Endothelial cell of hepatic sinusoid (primary cell): ENCODE results near the gene AK9.

Experiments
- in situ Hi-C: cut with HindIII; loops from 2 replicates; pipeline ENCODE4 v1.10.0; 2017; ENCODE audit warnings: low sequenced_read_pairs

The AK9 gene

DNA sequence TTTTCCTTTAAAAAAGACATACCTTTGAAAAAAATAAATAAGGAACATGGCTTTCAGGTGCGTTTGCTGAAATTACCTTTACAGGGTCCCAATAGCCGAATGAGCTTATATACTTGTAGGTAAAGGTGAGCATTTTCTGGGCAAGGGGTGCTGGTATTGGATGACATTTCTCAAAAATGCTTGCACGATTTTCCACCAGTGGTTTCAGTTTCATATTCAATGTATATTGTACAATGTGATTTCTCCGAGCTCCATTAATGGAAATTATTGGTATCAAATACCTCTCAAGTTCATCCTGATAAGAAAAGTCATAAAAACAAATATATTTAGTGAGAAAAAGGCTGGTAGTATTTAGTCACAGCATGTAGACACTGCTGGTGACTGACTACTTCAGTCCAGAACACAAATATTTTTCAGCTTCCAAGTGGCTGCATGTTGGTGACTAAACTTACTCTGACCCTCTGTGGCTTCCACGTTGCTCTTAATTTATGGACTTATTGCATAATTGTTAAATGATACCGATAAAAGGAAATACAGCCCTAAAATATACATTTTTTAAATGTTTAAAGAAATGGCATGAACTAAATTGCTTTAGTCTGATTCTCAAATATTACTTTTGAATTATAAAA, 175.1 kb downstream of the AK9 start:
- in situ Hi-C loops, result no loop called here

DNA sequence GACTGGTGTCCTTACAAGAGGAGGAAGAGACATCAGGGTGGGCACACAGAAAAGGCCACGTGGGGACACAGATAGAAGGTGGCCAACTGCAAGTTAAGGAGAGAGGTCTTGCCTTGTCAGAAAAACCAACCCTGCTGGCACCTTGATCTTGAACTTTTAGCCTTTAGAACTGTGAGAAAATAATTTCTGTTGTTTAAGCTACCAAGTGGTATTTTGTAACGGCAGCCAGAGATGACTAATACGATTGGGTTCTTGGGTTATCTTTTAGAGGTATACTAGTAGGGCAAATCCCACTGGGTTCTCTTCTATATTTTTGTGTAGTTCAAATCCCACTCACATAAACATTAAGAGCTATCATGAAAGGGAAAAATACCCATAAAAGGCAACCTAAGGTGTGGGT, 176.1 kb downstream of the AK9 start:
- in situ Hi-C loops, result no loop called here

DNA sequence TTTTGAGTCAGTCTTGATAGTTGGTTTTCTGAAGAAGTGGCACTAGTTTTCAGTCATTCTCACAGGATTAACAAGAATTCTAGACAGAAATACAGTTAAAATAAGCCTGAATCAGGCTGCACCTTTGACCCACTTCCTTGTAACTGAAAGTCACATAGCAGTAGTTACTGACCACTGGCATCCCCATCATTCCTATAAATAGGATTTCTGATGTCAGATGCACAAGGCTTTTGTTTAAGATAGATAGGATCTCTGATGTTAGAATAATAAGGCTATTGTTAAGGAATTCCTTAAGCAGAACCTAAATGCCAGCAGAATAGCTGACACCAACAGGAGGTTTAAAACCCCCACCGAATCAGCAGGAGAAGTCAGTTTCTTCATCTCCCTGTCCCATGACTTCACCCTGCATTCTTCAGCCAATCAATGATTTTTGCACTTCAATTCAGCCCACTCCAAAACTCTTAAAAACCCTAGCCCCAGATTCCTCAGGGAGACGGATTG, 177.4 kb downstream of the AK9 start:
- in situ Hi-C loops, result no loop called here

DNA sequence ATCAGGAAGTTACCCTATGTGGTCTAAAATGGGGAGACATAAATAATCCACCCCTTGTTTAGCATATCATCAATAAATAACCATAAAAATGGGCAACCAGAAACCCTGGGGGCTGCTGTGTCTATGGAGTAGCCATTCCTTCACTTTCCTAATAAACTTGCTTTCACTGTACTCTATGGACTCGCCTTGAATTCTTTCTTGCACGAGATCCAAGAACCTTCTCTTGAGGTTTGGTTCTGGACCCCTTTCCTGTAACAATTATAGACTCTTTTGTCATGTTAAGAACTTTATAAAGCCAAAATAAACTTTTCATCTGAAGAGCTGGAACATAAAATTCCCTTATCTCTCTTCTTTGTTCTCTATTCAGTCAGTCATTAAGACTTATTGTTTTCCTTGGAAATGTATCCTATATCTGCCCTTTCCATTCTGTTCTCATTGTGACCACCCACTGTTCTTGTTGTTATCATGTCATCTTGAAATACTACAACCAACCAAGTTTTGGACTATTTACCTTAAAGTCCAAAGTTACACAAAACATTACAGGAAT, 178.7 kb downstream of the AK9 start:
- in situ Hi-C loops, result no loop called here

DNA sequence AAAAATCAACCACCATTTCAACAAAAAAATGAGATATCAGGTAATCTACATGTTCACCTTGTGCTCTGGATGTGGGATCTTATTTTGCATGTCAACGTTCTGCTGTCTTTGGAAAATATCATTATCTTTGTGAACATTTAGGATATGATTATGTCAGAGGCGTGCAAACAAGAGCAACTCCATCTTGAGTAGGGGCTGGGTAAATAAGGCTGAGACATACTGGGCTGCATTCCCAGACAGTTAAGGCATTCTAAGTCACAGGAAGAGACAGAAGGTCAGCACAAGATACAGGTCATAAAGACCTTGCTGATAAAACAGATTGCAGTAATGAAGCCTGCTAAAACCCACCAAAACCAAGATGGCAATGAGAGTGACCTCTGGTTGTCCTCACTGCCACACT, 179.2 kb downstream of the AK9 start:
- in situ Hi-C loops, result no loop called here

DNA sequence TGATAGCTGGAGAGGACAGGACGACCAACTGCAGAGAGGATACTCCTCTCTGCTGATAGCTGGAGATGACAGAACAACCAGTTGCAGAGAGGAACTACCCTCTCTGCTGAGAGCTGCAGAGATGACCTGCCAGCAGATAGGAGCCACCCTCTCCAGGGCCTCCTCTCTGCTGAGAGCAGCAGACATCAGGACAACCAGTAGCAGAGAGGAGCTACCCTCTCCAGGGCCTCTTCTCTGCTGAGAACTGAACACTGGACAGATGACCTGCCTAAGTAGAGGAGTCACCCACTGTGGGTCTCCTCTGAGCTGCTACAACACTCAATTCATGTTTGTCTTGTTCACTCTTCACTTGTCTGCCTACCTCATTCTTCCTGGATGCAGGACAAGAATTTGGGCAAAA, 180.6 kb downstream of the AK9 start:
- in situ Hi-C loops, result no loop called here

DNA sequence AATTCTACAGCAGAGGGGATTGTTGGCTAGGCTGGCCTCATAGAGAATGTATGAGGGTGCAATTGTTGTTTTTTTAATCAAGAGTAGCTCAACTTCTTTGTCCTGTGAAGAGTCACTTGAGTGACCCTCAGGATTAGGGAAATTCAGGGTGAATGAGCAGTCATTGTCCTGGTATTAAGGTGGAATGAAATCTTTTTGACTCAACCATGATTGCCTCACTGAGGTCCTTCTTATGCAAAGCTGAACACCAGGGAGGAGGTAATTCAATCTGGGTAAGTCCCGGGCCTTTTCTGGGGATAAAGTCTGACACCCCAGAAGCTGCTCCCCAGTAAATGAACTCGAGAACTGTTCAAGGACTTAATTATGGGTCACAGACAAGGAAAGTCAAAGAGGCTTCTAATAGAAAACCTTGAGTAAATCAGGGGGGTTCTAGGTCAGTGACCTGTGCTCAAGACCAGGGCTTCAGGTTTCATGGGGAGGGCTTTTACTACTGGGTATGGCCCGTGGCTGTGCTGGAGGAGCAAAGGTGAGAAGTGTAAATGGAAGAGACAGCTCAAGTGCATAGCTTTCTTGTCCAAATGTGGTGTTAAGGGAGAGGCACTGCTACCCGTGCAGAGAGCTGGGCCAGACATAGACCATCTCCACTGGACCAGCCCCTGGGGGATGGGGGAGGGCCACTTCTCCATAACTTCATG, 182.7 kb downstream of the AK9 start:
- in situ Hi-C loops, result no loop called here

DNA sequence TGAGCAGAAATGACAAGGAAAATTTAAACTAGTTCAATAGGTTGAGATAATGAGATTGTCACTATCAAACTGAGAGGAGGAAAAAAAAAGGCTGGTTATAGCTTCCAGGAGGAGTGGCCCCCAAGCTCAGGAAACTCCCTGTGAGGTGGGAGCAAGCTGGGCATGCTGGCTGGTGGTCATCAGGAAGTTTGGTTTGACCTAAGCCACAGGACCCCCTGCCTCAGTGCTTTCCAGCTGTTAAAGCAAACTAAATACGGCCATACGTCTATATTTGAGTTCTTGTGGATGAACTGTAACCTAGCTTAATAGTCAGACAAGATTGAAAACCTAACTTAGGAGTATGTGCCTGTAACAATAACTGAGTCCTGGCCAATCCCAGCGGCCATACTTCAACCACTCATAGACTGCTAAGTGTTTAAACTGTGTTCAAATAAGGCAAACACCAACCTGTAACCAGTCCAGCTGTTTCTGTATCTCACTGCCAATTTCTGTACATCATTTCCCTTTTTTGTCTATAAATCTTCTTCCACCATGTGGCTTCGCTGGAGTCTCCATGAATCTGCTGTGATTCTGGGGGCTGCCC, 183.4 kb downstream of the AK9 start:
- in situ Hi-C loops, result no loop called here

DNA sequence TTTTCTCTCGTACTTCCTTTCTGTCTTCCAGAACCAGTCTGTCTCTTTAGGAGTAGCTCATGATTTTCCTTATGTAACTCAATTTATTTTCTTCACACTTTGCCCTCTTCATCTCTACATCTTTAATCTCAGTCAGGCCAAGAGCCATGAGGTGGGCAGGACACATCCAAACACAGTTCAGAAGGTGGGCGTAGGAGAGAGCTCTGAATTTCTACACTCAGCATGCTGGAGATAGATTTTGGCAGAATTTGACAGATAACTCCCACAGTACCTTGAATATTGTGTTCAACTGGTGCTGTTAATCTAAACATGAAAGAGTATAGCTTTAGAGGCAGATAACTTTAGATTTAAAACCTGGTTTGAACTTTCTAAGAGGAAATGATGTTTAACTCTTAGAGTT, 184.2 kb downstream of the AK9 start:
- in situ Hi-C loops, result no loop called here

DNA sequence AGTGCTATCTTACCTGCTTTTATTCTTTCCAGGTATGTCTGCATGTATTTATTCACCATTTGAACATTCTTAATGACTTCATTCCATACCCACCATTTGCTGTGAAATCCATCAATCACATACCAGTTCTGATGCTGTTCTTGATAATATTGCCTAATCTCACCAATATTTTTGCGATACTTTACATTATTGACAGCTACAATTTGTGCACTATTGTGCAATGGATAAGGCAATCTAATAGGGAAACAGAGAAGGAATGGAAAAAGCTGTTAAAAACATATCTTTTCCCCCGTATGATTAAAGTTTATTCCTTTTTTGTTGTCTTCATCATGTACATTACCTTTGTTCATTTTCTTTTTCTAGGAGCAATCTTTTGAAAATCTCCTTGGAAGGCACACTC, 184.7 kb downstream of the AK9 start:
- in situ Hi-C loops, result no loop called here

DNA sequence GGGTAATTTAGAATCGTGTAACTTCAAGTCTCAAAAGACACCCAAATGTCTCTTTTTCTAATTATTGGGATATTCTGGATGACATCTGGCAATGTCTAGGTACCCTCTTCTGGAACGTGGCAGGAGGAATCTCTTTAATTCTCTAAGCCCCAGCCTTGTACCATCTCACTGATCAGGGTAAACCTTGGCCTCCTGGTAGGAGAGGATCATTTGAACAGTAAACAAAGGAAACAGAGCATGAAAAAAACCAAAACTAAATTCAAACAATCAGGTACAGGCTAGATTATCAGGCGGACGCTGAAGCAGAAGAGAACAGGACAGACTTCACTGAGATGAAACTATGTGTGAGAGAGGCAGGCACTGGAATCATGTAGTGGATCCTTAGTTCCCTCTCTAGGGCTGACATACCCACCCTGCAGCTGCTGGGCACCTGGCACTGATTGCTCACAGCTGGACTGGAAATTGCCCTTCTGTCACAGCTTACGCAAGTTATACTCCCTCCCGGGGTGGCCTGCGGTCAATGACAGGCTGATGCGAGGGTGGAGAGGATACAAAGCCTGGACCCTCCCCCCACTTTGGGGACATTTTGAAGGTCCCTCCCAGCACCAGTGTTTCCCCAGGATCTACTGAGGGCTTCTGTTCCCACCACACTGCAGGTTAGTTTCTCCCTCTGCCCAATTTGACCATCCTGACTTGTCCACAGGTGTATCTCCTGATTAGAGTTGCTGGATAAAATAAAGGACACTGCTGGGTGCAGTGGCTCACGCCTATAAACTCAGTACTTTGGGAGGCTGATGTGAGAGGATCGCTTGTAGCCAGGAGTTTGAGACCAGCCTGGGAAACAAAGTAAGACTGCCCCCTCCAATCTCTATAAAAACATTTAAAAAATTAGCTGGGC, 187.4 kb downstream of the AK9 start:
- in situ Hi-C loops, result no loop called here

DNA sequence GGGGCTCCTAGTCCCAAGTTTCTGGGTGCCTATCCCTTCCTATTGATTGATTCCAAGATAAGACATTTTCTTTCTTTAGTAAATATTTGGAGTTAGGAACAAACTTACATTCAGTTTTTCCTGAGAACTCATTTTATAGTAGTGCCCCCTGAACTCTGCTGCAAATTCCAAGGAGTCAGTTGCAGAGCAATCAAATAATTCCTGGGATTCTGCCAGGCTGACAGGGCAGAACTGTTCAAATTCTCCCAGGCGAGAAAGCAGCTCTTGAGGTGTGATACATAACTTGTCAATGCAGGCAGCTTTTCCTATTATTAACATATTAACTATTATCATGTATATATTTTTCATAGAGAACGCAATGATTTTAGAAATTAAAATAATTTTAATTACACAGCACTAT, 192.1 kb downstream of the AK9 start:
- in situ Hi-C loops, result no loop called here

DNA sequence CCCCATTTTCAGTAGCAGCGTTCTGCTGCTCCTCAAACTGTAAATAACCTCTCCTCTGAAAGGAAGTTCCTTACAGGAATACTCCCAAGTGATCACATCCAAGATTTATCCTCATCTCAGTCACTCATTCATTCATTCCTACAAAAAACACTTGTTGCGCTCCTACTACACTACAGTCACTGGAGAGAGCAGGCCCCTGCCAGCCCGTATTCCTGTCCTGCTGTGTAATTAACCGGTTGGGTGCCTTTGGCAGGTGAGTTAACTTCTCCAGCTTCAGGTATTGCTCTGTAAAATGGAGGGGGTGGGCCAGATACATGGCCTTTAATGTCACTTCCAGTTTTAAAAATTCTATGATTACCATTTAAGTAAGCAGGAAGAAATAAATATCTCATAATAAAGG, 192.9 kb downstream of the AK9 start:
- in situ Hi-C loops, result no loop called here

DNA sequence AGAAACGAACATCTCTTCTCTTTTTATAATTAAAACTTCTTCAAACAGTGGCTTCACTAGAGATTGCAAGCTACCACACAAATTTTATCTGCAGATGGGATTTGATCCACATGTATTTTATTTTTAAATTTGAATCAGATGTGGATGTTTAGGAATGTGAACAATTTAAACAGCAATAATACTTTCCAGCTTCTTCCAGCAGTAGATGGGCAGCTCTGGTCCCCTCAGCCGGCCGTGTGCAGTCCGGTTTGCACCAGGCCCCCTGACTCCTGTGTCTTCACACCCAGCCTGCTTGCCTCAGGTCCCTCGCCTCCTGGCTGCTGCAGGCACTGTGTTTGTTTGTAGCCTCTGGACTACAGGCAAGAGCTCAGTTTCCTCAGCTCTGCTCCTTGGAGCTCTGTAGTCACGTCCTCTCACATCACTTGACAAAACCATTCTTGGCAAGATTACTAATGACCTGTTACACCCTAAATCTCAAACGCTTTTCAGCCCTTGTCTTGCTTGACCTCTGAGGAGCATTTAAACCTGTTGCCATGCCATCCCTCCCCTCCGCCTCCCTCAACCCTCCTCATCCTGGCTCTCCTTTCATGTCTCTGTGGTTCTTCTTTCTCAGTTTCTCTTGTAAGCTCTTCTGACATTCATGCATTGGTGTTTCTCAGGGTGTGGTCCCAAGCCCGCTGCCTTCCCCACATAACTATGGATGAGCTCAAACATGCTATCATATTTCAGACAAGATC, 194.8 kb downstream of the AK9 start:
- in situ Hi-C loops, result no loop called here

DNA sequence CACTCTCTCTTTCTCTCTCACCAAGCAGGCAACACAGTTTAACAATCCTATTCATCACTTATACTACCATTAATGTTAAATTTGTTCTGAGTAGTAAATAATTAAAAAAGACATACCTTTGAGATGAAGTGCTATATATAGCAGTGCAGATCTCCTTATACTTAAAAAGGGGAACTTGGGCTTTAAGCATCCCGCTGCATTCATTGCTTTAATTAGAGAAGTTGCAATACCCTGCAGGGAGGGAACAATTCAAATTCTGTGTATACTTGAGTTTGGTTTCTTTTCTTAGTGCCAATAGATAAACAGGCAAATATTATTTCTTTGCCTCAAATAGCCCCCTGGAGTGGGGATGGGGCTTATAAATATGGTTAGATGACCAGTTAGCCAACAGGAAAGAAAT, 197.1 kb downstream of the AK9 start:
- in situ Hi-C loops, result loop anchor here (5.0 kb wide), 1 partner anchor 42 kb away; no protein-coding TSS in a partner anchor

DNA sequence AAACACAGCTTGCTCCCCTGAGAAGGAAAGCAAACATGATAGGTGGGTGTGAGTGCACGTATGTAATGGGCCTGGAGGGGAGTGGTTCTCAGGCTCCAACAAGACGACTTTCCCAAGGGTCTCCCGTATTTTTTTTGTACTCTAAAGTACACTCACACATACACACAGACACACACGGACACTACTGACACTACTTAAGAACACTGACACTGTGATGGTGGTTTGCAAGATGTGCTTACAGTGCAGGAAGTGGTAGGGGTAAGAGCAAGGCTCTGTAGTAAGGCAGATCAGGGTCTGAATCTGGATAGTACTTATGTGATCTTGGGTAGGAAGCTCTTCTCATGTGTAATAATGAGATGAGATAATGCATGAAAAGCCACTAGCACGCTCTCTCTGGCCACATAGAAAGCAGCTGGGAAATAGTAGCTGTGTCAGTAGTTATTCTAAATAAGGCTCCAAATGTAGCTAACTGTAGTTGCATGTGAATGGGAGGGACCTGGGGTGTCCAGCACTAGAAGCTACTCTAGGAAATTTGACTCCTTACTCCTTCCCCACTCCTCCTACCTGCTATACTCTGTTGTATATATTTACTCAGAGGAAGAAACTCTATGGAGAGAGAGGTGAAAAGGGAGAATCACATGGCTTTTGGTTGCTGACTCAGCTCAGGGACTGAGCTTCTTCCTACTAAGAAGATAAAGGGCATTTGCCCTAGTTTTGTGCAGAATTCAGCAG, 199.6 kb downstream of the AK9 start:
- in situ Hi-C loops, result loop anchor here (5.0 kb wide), 1 partner anchor 39 kb away; no protein-coding TSS in a partner anchor

DNA sequence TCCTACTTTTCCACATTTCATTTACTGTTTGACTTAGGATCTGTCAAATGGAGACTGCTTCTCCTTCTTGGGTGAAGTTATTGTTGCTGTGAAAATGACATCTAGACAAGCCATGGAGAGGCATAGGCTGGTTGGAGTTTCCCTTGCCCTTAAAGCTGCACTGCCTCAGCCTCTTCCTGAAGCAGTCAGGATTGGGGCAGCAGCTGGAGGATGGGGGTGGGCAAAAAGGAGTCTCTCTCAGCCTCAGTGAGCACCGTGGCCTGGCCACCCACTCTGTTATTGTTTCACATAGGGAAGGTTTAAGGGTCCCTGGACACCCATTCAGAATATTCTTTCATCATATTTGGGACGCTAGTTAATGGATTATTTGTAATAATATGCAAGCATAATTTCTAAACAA, 200.3 kb downstream of the AK9 start:
- in situ Hi-C loops, result loop anchor here (5.0 kb wide), 1 partner anchor 38 kb away; no protein-coding TSS in a partner anchor

DNA sequence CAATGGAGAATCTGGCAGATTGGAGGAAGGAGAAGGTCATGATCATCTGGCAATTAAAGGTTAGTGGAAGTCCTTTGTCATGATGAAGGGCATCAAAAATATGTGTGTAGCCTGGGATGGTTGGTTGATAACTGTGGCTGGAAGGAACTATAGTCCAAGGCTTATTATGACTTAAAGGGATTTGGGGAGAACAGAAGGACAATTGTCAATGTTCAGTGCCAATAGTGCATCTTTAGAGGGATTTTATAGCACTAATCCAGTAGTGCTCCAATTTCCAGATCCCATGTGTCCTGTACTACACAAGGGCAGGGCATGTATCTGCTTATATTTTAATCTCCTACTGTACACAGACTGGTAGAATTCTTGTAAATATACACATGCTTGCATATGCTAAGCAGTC, 203.0 kb downstream of the AK9 start:
- in situ Hi-C loops, result no loop called here

DNA sequence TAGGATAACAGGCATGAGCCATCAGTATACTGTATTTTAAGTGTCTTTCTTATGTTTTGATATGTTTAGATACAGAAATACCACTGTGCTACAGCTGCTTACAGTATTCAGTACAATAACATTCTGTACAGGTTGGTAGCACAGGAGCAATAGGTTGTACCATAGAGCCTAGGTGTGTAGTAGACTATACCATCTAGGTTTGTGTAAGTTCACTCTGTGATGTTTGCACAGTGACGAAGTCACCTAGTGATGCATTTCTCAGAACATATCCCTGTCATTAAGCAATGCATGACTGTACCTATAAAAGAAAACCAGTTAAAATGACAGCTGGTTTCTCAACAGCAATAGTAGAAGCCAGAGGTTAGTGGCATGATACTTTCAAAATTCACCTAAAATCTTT, 204.9 kb downstream of the AK9 start:
- in situ Hi-C loops, result no loop called here
